ENCODE measurements around the gene KCNJ10.

DNA sequence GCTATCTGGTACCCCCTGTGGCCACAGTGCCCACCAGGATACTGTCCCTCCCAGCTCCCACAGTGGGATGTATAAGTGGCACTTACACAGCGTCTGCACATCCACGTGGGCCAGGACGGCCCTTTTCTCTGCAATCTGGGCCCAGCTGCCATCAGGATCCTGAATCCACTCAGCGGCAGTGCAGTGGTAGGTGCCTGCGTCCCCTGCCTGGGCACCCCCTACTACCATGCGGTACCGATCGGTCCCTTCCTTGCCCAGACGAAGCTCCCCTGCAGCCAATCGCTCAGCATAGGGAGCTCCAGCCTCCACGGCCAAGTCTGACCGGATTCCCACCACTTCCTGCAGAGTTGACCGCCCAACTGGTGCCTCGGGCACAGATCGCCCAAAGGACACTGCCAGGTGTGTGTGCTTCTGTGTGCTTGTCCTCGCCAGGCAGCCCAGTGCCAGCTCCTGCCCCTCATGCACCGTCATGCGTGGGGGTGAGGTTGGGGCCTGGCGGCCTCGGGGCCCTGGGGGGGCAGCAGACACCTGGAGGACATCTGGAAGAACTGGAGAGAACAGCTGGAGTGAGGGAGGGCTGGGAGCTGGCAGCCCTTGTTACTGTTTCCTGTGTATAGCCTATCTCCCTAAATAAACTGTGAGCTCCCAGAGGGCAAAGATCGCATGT lies 23.8 kb upstream of the KCNJ10 start:
- TF ChIP-seq, protein P1, sequence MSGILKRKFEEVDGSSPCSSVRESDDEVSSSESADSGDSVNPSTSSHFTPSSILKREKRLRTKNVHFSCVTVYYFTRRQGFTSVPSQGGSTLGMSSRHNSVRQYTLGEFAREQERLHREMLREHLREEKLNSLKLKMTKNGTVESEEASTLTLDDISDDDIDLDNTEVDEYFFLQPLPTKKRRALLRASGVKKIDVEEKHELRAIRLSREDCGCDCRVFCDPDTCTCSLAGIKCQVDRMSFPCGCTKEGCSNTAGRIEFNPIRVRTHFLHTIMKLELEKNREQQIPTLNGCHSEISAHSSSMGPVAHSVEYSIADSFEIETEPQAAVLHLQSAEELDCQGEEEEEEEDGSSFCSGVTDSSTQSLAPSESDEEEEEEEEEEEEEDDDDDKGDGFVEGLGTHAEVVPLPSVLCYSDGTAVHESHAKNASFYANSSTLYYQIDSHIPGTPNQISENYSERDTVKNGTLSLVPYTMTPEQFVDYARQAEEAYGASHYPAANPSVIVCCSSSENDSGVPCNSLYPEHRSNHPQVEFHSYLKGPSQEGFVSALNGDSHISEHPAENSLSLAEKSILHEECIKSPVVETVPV (CRISPR knock-in tag; IDR thresholded peaks at IDR 0.05), result no peak
- TF ChIP-seq, protein P2, sequence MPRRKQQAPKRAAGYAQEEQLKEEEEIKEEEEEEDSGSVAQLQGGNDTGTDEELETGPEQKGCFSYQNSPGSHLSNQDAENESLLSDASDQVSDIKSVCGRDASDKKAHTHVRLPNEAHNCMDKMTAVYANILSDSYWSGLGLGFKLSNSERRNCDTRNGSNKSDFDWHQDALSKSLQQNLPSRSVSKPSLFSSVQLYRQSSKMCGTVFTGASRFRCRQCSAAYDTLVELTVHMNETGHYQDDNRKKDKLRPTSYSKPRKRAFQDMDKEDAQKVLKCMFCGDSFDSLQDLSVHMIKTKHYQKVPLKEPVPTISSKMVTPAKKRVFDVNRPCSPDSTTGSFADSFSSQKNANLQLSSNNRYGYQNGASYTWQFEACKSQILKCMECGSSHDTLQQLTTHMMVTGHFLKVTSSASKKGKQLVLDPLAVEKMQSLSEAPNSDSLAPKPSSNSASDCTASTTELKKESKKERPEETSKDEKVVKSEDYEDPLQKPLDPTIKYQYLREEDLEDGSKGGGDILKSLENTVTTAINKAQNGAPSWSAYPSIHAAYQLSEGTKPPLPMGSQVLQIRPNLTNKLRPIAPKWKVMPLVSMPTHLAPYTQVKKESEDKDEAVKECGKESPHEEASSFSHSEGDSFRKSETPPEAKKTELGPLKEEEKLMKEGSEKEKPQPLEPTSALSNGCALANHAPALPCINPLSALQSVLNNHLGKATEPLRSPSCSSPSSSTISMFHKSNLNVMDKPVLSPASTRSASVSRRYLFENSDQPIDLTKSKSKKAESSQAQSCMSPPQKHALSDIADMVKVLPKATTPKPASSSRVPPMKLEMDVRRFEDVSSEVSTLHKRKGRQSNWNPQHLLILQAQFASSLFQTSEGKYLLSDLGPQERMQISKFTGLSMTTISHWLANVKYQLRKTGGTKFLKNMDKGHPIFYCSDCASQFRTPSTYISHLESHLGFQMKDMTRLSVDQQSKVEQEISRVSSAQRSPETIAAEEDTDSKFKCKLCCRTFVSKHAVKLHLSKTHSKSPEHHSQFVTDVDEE (CRISPR knock-in tag; IDR thresholded peaks at IDR 0.05), result no peak
- no peak for TF ChIP-seq ZNF70 (CRISPR knock-in tag; IDR thresholded peaks at IDR 0.05)
